ENCODE measurements around the gene RNF8. TPM values are rescaled to one million over a fixed set of nuclear protein-coding genes. Genes with fewer than 3 reads are reported as not detected.

The RNF8 gene
- total RNA-seq, 1 experiment from 2014 or later: 58.4 TPM

DNA sequence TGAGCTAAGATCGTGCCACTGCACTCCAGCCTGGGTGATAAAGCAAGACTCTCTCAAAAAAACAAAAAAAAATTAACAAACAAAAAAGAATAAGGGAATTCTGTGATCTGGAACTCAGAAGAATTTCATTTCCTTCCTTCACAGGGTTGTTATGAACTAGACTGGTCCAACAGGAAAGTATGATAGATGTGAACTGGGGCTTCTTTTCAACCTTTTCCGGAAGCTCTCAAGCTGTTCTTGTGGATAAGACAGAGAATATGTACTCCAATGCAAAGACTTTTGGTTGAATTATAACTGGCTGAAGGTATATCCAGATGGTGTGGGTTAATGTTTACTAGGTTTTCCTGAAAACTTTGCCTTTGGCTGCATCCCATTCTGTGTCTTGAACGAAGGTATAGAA lies 5.3 kb downstream of the RNF8 start:
- DNase-seq (ENCODE audit: low read depth): no peak

DNA sequence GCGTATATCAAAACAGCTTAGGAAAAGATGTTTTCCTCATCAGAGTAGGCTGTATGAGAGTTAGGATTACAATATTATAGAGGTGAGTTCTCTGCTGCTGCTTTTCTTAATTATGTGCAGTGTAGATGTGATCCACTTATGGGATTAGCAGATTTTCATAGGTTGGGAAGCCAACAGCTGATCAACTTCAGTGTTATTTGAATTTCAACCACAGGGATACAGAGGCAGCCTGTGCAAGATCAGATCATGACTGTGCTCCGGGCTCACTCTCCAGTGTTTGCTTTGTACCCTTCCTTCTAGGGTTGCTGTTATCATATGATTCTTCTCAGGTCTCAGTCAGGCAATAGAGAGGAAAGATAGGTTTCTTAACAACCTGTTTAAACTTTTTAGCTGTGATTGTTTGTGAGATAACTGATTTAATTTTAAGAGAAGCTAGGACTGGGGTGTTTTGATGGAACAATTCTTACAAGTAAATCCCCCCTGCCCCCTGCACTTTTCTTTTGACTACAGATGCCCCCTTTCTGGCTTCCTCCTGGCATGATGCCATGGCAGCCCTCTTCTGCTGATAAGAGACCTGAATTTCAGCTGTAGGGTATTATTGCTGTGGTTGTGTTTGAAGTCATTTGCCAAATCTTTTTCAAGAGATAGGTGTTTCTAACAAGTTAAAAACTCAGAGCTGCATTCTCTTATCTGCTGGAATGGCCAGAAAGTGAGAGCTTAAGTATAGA lies 8.5 kb downstream of the RNF8 start:
- DNase-seq (ENCODE audit: low read depth): no peak

DNA sequence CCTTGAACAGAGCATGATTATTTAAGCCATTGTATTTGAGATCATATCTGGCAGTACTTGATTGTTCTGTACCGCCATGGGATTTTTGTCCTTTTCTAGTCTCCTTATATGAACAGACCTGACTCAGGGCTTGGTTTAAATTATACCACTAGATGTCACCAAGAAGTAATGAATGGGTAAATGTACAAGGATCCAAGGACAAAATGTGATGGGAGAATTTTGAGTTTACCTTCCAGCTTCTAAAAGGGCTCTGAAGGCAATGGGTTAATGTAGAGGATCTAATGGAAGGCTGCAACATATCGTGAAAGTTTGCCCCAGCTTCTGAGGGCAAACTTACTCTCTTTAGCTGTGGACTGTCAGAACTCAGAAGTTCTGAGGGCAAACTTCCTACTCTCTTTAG lies 12.0 kb downstream of the RNF8 start:
- peak; percentile 46 for DNase-seq (ENCODE audit: low read depth)

DNA sequence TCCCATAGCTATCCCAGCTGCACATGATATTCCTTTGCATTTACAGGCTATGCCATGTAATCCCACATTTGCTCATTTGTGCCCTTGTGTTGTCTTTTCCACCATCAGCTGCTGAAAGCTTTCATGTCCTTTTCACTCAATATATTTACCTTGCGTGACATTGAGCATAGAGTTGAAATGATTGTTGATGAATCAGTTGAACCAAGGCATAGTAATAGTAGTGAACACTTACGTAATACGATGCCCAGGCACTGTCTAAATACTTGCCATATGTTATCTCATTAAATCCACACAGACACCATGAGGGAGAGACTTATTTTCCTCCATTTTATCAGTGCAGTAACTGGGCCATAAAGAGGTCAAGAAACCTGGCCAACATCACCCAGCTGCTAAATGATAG lies 13.1 kb downstream of the RNF8 start:
- no peak for DNase-seq (ENCODE audit: low read depth)

DNA sequence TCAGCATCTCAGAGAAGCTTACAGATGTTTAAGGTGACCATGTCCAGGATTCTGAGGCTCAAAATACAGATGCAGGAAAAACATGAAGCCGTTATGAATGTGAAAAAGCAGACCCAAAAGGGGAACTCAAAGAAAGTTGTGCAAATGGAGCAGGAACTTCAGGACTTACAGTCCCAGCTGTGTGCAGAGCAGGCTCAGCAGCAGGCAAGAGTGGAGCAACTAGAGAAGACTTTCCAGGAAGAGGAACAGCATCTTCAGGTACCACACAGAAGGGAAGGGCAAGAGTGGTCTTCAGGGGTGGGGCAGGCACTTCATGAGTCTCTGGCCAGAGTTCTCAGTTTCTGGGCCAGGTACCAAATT lies 15.2 kb downstream of the RNF8 start:
- no peak for DNase-seq (ENCODE audit: low read depth)

DNA sequence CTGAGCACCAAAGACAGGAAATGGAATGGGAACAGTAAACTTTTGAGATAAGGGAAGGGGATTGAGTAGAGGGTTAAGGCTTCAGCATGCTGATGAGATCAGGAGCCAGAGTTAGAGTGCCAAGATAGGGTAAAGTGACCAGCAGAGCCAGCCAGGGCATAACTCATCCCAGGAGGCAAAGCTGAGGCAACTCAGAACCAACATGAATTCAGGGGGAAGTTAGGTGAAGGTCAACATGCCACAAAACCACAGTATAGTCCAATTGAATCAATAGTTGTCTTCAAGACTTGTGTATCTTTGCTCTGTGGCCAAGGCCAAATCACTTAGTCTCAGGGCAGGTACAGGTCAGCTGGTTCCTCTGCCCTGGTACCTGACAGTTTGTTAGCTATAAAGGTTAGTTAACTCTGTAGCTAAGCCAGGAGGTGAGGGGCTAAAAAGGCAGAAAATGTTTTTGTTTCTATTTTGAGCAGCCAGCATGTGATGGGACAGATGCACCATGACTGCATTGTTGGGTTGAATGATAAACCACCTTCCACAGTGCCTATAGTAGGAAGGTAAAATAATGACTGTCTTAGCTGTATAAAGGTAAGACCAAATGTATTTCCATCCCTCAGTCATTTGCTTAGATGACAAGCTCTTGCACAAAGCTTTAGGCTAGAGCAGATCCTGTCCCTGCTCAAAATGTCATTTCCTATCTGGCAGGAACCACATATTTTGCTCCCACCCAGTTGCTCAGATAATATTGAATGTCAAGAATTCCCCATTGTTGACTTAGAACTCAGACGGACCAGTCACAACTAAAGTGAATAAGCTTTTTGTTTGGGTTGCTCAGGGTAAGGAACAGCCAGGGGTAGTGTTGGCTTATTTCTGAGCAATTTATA lies 15.8 kb downstream of the RNF8 start:
- no peak for DNase-seq (ENCODE audit: low read depth)

DNA sequence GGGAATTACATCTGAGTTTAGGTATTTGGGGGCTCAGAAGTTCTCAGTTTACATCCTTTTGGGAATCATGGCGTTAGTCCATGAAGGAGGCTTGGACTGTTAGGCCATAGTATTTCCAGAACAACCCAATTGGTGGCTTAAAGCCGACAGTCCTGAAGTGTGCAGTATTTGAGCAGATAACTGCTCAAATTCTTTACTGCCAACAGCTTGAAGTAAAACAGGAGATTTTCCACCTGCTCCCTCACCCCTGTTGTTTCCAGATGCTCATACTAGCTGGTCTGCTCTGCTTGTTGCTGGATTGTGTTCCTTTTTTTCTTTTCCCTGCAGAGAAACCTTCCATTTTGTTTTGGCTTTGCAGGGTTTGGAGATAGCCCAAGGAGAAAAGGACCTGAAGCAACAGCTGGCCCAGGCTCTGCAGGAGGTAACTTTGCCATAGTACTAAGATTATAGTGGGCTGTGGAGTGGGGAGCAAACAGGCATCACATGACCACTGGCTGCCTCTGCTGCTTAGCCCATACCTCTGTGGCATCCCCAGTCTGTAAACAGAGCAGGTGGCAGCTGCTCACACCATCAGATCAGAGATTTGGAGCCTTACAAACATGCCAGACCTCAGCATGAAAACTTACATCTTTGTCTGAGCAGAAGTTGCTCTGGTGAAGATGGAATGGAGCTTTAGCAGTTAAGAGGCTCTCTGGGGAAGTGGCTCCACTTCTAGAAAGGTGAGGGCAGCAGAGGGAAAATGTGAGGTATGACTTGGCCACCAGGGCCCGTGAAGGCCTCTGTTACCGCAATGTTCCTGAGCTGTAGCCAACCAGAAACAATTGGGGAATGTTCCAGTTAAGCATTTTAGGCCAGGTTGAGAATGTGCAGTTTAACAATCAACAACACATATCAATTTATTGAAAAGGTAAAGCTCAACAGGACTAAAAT lies 17.6 kb downstream of the RNF8 start:
- DNase-seq (ENCODE audit: low read depth): no peak

DNA sequence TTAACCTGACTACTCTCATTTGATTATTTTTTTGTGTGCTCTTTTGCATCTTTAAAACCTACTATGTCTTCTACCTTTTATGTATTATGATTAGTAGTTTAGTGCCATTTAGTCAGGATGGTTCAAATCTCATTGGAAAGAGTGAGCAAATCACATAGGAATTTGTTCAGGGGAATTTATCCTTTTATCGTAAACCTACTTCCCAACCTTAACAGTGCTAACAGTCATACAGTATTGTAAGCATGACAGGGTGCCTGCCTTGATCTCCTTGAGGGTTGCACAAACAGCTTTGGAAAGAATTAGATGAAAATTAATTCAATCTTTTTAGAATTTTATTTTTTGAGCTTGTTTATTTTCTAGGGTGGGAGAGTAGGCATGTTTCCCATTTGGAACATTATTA lies 18.3 kb downstream of the RNF8 start:
- DNase-seq (ENCODE audit: low read depth): peak; percentile 24

DNA sequence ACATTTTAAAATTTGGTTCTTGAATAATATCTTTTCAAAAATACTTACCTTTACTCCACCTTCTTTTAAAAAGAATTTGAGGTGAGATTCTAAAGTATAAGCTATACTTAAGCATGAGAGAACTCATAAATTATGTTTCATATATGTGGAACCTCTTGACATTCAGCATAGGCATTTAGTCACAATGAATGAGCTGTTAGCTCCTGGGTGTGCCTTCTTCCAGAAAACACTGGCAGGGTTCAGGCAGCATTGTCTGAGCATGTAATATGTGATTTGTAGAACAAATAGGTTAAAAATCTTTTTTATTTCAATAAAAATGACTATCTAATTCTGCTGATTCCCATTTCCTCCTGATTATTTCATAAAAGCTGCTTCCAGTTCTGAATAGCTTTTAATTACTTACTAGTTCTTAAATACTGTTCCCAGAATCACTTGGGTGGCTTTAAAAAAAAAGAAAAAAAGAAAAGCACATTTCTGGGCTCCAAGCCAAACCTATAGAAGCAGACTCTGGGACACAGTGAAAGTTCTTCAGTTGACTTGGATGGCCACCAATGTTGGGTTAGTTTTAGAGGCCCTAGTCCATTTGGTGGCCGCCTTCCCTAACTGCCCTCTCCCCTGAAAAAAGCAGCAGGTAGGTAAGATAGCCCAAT lies 20.2 kb downstream of the RNF8 start:
- DNase-seq (ENCODE audit: low read depth): peak; percentile 30

DNA sequence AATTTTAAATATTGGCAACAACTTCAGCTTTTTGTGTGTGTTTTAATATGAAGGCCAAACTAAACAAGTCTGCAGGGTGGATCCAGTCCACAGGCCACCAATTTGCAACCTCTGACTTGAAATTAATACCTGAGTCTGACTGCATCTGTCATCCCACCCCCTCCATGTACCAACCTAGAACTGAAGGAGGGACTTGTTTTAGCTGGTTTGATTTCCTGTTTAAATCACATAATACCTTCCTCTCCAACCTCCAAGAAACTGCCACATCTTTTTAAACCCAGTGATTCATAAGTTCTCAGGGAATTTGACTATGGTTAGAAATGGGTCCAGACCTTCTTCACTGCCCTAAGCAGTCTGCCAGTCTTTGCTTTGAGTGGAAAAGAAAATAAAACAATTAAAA lies 21.6 kb downstream of the RNF8 start:
- DNase-seq (ENCODE audit: low read depth): no peak

DNA sequence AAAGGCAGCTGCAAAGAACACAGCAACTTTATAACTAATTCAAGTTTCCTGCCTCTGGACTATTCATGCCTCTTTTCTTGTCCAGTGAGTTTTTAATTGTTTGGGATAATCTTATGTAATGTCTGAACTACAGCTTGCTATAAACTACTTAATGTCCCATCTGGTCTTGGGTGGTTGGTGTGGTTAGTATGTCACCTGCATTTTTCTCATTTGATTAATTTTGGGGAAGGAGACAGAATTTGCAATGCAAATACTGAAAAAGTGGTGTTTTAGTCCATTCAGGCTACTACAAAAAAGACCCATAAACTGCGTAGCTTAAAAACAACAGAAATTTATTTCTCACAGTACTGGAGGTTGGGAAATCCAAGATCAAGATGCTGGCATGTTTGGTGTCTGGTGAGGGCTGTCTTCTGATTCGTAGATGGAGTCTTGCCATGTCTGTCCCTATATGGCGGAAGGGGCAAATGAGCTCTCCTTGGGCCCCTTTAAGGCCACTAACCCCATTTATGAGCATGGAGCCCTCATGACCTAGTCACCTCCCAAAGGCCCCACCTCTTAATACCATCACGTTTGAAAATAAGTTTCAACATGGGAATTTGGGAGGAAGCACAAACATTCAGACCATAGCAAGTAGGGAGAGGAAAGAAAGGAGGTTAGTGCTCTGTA lies 22.4 kb downstream of the RNF8 start:
- no peak for DNase-seq (ENCODE audit: low read depth)

DNA sequence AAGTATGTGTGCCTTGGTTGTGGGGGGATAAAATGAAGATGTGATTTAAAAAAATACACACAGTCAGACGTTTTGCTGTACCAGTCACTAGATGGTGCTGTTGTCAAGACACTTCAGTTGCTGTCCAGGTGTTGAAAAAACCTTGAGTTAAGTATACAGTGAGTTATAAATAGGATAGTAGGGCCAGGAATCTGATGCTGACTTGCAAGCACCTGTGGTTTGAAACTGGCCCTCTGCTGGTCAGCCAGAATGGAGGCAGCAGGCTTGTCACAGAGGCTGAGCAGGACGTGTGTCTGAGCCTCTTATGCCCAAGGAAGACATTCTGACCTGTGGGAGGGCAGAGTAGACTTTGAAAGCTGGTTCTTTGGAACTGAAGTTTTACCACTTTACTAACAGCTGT lies 27.8 kb downstream of the RNF8 start:
- DNase-seq (ENCODE audit: low read depth): peak; percentile 78

DNA sequence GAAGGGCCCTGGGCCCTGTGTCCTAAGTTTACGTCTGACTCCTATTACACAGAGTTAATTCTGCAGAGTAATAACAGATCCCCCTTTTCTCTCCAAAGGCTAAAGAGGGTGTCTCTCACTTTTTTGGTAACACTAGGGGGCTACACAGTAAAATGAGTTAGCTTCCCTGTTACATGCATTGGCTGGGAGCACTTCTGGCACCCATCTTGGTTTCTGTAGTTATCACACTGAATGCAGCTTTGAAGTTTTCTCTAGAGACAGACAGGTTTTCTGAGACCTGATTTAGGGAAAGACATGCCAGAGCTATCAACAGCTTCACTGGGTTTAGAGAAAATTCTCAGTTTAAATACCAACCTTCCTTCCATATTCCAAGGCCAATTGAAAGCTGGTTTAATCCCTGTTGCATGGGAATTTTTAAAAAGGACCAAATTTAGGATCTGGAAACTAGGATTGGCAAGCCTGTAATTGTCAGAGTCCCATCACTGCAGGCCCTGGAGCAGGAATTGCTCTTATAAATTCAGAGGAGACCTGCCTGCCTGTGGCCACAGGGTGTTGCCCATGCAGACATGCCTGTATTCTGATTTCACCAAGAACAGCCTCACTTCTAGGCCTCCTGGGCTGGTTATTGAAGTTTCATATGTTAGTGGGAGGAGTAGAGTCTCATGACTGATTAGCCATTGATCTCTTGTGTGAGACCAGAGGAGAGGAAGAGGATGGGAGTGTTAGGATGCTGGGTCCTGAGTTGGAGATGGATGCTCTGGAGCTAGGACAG lies 29.4 kb downstream of the RNF8 start:
- no peak for DNase-seq (ENCODE audit: low read depth)

DNA sequence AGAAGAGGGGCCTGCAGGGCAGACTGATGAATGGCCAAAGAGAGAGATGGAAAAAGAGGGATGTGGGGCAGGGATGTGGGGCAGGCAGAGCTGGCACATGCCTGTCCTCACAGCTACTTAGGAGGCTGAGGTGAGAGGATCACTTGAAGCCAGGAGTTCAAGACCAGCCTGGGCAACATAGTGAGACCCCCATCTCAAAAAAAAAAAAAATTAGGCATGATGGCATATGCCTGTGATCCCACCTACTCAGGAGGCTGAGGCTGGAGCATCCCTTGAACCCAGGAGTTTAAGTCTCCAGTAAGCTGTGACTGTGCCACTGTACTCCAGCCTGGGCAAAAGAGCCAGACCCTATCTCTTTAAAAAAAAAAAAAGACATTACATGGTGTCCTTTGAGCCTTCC lies 34.8 kb downstream of the RNF8 start:
- no peak for DNase-seq (ENCODE audit: low read depth)

DNA sequence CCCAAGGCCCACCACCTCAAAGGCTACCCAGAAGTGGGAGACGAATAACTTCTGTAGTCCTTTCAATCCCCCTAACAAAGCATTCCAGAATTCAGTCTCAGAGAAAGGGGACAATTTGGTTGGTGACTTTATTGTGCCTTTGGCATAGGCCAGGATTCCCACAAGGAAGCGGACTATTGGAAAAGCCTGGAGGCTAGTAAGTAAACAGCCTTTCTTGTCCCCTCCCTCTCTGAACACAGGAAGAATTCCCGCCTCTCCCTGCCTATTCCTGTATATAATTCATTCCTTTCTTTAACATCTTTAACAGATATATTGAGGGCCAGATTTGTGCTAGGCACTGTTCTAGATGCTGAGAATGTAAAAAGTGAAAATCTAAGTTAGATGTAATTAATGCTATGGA lies 36.1 kb downstream of the RNF8 start:
- DNase-seq (ENCODE audit: low read depth): no peak

DNA sequence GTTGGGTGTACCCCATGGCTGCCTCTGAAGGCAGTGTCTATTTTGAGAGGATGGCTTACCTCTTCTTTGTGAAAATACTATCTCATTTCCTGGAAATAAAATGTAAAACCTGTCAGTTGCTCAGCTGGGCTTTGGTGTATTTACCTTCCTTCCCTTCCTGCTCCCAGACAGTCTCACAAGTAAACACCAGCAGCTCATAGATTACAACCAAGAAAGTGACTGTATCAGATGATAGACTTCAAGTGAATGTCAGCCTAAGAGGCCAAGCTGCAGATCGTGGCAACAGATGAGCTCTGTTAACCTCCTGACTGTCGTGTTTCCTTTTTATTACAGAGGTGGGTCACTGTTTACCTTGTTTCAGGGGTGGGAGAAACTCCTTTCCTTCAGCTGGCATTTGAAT lies 37.3 kb downstream of the RNF8 start:
- DNase-seq (ENCODE audit: low read depth): no peak

DNA sequence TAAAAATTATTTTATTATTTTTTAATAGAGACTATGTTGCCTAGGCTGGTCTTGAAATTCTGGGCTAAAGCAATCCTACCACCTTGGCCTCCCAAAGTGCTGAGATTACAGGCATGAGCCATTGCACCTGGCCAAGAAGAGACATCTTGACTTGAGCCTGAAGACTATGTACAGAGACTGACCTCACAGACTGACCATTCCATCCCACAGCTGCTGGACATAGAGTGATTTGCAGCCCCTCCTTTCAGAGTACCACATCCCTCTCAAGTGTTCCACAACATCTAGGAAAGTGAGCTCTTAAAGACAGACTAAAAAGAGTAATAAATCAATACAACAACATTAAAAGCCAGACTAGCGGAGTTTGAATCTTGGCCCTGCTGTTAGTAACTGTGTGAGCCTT lies 39.0 kb downstream of the RNF8 start:
- DNase-seq (ENCODE audit: low read depth): no peak

DNA sequence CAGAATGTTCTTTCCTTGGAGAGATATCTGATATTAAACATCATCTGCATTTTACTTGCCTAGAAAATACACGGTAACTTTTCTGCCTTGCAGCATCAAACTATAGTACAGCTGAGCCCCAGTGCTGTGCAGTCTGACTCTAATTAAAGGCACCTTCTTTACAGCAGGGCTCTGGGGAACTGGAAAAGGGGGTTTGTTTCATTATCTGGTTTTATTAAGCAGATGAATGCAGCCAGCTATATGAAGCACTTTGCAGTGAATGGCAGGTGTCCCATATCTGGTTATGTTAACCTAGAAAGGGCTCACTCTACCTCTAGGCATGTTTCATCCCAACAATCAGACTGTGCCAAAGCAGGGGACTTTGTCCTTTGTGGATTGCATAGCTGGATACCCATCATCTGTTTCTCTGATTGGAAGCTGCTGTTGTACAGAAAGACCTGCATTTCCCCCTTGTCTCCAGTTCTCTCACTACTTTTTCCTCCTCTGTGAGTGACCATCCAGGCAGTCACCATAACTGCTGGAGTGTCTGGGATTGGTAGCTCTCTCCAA lies 39.7 kb downstream of the RNF8 start:
- DNase-seq (ENCODE audit: low read depth): no peak

DNA sequence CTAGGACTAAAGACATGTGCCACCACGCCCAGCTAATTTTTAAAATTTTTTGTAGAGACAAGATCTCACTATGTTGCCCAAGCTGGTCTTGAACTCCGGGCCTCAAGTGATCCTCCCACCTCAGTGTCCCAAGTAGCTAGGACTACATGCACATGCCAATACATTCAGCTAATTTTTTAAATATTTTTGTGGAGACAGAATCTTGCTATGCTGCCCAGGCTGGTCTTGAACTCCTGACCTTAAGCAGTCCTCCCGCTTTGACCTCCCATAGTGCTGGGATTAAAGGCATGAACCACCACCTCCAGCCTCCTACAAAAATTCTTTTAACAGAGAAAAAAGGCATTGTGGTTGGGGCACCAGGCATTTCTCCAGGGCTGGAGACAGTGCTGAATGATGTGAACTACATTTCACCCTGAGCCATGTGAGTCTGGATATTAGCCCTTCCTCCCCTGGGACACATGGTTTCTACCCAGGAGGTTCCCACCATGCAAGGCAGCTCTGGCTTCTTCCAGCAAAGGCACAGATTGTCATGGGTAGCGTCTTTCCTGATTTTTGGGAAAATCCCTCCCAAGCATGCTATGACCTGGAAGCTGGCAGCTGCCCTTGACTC lies 42.9 kb downstream of the RNF8 start:
- peak; percentile 37 for DNase-seq (ENCODE audit: low read depth)

DNA sequence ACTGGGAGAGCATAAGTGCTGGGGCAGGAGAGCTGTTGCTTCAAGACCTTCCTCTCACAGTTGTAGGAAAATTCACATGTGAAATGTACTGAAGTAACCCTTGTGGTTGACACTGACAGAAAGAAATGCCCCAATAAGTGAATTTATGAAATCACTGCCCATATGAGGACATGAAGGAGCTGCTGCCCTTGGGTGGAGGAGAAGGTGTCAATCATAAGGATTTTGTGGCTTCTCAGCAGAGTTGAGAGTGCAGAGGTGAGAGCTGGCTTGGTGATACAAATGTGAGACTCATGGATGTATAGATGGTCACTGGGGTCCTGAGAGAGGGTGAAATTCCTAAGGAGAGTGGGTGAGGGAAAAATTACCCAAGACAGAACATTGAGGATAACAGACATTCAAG lies 45.3 kb downstream of the RNF8 start:
- no peak for DNase-seq (ENCODE audit: low read depth)
